HG03439 (cell line): Measurements from ENCODE around the gene ATG4A.

Experiments
- ATAC-seq: cut with Tn5 transposase; IDR thresholded peaks from one replicate; pipeline ENCODE4 v1.9.1; 2021; ENCODE audit warnings: mild to moderate bottlenecking, moderate library complexity; ENCODE audit not compliant: unreplicated experiment

ATG4A gene, protein sequence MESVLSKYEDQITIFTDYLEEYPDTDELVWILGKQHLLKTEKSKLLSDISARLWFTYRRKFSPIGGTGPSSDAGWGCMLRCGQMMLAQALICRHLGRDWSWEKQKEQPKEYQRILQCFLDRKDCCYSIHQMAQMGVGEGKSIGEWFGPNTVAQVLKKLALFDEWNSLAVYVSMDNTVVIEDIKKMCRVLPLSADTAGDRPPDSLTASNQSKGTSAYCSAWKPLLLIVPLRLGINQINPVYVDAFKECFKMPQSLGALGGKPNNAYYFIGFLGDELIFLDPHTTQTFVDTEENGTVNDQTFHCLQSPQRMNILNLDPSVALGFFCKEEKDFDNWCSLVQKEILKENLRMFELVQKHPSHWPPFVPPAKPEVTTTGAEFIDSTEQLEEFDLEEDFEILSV

DNA sequence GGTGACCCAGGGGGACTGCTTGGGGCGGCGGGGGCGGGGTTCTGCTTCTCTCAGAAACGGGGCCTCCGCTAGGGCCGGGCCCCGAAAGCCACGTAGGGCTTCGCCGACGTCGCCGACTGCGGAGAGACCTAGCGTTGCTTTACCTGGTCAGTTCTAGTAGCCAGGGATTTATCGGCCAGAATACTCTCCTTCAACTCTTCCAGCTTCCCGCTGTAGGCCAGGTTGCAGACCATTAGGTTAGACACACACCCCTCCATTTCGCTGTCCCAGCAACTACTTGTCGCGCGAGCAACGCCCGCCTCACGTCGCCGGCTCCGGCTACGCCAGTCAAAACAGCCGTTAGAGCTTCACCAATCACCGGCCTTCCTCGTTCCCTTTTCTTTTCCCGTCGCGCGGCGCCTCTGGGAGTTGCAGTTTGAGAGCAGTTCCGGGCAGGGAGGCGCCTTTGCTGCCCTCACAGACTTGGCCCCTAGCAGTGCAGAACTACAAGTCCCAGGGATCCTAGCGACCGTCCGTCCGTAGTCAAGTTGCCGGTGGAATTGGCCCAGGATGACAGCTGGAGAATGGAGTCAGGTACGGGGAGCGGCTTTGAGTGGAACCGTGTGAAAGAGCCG, at the start of gene ATG4A, which contains the start of gene PSMD10:
TSS of gene ATG4A (plus strand) at position 515 of the 614 bp plus-strand sequence. CDS start at position 564, 49 bp downstream.
TSS of gene PSMD10 (minus strand) at position 279 of the 614 bp plus-strand sequence. CDS start at position 257, 22 bp downstream.
- peak; percentile 96 for ATAC-seq

- no peak for ATAC-seq
Measured at GRCh38 chrX:108044554-108045256, 46.9 kb upstream of the ATG4A start, which contains the start of gene VSIG1. TSS of gene VSIG1 (plus strand) at chrX:108045065. CDS start at chrX:108045131, 66 bp downstream.

DNA sequence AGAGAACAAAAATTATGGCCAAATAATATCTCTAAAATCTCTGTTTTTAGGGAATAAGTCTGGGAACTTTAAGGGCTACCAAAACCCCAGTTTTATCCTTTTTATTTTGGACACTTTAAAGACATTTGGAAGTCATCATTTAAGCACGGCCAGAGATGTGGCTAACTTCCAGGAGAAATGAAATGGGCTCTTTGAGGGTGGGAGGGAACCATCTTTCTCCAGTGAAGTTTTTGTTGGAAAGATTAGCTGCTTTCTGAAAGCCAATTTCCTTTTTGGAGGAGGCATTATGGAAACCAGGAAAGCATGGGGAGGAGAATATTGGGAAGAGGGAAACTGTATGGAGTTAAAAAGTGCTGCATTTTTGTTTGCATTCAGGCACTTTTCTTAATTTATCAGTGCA, 41.9 kb upstream of the ATG4A start:
- ATAC-seq: no peak

DNA sequence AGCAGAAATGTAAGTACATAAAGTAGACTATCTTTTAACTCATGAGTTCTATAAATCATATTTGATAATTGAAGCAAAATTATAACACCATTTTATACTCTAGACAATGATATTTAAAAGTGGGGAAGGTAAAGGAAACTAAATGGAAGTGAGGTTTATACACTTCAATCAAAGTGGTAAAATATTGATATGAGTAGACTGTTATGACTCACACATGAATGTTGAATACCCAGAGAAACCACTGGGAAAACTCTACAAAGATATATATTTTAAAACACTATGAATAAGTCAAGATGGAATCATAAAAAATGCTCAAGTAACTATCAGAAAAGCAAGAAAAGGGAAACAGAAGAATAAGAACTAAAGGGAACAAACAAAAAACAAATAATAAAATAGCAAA, 38.4 kb upstream of the ATG4A start:
- no peak for ATAC-seq

DNA sequence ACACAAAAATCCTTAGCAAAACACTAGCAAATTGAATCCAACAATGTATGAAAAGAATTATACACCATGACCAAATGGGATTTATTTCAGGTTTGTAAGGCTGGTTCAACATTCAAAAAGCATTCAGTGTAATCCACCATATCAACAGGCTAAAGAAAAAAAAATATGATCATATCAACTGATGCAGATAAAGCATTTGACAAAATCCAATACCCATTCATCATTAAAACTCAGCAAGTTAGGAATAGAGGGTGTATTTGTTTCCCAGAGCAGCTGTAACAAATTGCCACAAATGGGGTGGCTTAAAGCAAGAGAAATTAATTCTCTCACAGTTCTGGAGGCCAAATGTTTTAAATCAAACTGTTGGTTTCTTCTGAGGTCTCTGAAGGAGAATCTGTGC, 36.0 kb upstream of the ATG4A start:
- ATAC-seq: no peak

- no peak for ATAC-seq
Measured at GRCh38 chrX:108059801-108060200, 31.8 kb upstream of the ATG4A start.

GRCh38 chrX:108064001-108064400, 27.6 kb upstream of the ATG4A start:
- ATAC-seq: no peak

- ATAC-seq: peak; percentile 53
Measured at GRCh38 chrX:108064613-108065012, 27.0 kb upstream of the ATG4A start.

- ATAC-seq: no peak
Measured at GRCh38 chrX:108068121-108068520, 23.5 kb upstream of the ATG4A start.

GRCh38 chrX:108070891-108071290, 20.7 kb upstream of the ATG4A start:
- ATAC-seq: no peak

DNA sequence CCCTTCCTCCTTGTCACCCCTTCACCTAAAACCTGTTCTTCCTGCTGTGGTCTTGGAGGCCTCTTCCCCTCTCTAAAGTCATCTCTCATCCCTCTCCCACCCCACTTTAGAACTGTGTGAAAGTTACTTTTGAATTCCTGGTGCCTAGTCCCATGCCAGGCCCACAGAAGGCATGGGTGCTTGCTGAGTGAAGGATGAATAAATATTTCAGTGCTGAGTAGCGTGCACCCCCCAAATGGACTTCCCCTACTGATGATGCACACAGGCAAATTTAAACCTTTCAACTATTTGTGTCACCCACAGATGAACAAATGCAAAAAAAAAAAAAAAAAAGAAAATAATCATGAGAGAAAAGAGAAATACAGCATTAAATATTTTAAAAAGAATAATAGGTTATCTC, 20.0 kb upstream of the ATG4A start:
- no peak for ATAC-seq

GRCh38 chrX:108072746-108073145, 18.8 kb upstream of the ATG4A start:
- ATAC-seq: no peak

GRCh38 chrX:108081110-108081509, 10.5 kb upstream of the ATG4A start:
- ATAC-seq: no peak

GRCh38 chrX:108087792-108088191, 3.8 kb upstream of the ATG4A start:
- no peak for ATAC-seq

DNA sequence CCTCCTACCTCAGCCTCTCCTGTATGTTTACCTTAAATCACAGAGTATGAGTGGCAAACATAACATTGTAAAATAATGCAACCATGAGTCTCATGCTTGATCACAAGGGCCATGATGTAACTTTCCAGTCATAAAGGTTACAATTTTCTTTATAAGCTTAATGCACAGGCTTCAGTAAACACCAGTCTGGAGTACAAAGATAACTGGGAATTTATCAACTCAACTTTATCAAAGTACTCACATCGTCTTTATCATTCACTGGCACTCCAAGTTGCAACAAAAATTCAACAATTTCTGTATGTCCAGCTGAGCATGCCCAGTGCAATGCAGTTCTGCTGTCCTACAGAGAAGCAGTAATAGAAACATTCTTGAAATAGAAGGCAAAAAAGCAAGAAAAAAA, 3.1 kb upstream of the ATG4A start:
- no peak for ATAC-seq

- peak; percentile 7 for ATAC-seq
Measured at GRCh38 chrX:108090491-108091263, 901 bp upstream of the ATG4A start.

DNA sequence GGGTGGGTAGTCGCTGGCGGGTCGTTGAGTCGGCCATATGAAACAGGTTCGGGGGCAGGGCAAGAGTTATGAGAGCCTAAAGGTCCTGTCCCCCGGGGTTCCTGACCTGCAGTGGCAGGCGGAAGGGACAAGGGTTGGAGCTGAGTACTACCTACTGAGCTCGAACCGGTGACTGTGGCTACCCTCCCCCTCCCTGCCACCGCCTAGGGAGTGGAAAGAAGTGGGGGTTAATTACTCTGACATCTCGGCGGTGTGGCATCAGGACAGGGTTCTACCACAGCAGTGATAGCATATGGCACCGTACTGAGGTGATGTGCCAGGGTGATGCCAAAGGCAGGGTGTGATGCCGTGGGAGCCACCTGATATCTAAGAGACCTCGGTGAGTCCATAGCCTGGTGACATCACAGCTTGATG, 307 bp downstream of the ATG4A start:
- peak; percentile 44 for ATAC-seq

GRCh38 chrX:108097380-108097779, 5.8 kb downstream of the ATG4A start:
- no peak for ATAC-seq

- no peak for ATAC-seq
Measured at GRCh38 chrX:108105473-108105872, 13.9 kb downstream of the ATG4A start.

- no peak for ATAC-seq
Measured at GRCh38 chrX:108114541-108114940, 23.0 kb downstream of the ATG4A start.

GRCh38 chrX:108117988-108118387, 26.4 kb downstream of the ATG4A start:
- ATAC-seq: no peak
